ENCODE results near the gene GFRA4.
"Not testable (repeated sequence)": the region's sequence is repeated elsewhere in the genome, so short reads cannot be mapped to it uniquely, and the experiment has no call there.

The GFRA4 gene

GRCh38 chr20:3628502-3629314 lies 34.5 kb downstream of the GFRA4 start:
- in situ Hi-C loops (cut with HindIII; ENCODE audit: low sequenced_read_pairs): loop anchor here (25.0 kb wide), 1 partner anchor 109 kb away; the partner anchor contains the start of gene HSPA12B

- in situ Hi-C loops (cut with HindIII; ENCODE audit: low sequenced_read_pairs): loop anchor here (25.0 kb wide), 1 partner anchor 110 kb away; the partner anchor contains the start of gene HSPA12B
These were observed 35.7 kb downstream of the GFRA4 start for GRCh38 chr20:3627476-3627875.

- in situ Hi-C loops (cut with HindIII; ENCODE audit: low sequenced_read_pairs): no loop called here
These were observed 40.8 kb downstream of the GFRA4 start for GRCh38 chr20:3622406-3622805.

- in situ Hi-C loops (cut with HindIII; ENCODE audit: low sequenced_read_pairs): no loop called here
These were observed 42.1 kb downstream of the GFRA4 start for GRCh38 chr20:3621111-3621510.

- in situ Hi-C loops (cut with HindIII; ENCODE audit: low sequenced_read_pairs): no loop called here
These were observed 46.9 kb downstream of the GFRA4 start for GRCh38 chr20:3616250-3616649.

- in situ Hi-C loops (cut with HindIII; ENCODE audit: low sequenced_read_pairs): not testable (repeated sequence)
These were observed 47.9 kb downstream of the GFRA4 start for GRCh38 chr20:3615171-3615840.

- in situ Hi-C loops (cut with HindIII; ENCODE audit: low sequenced_read_pairs): no loop called here
These were observed 48.7 kb downstream of the GFRA4 start for GRCh38 chr20:3614466-3614865.

- in situ Hi-C loops (cut with HindIII; ENCODE audit: low sequenced_read_pairs): no loop called here
These were observed 49.3 kb downstream of the GFRA4 start for GRCh38 chr20:3613821-3614440.

GRCh38 chr20:3612795-3613572 lies 50.2 kb downstream of the GFRA4 start:
- in situ Hi-C loops (cut with HindIII; ENCODE audit: low sequenced_read_pairs): no loop called here

- in situ Hi-C loops (cut with HindIII; ENCODE audit: low sequenced_read_pairs): no loop called here
These were observed 51.3 kb downstream of the GFRA4 start for GRCh38 chr20:3611901-3612300.

Data from DLD1 (cell line).